ENCODE measurements around the gene GRHL1.
A peak's percentile ranks its signal among the peaks of the same experiment; 100 is the strongest.

The GRHL1 gene

GRCh38 chr2:10043906-10044601, 92.6 kb downstream of the GRHL1 start:
- DNase-seq: peak; percentile 83

GRCh38 chr2:10045561-10046355, 94.3 kb downstream of the GRHL1 start:
- DNase-seq: no peak

DNA sequence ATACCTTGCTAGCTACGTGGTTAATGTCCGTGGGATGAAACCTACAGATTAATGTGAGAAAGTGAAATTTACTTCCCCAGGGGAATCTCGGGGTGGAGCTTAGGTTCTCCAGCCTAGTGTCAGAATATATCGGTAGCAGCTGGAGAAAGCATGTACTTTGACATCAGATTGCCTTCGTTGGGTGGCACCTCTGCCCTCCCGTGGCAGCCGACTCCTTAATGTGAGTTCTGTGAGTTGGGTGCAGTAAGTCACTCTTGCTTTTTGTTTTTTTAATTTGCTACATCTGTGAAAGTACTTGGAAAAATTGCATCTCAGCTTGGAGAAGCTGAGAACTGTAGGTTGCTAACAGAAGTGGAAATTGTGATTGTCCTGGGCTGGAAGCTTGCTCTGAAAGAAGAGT, 95.4 kb downstream of the GRHL1 start:
- no peak for DNase-seq

GRCh38 chr2:10047616-10048500, 96.4 kb downstream of the GRHL1 start:
- no peak for DNase-seq

GRCh38 chr2:10048501-10049171, 97.1 kb downstream of the GRHL1 start:
- DNase-seq: peak; percentile 56

All from retina (tissue), 1 donor.